NCI-H2029 (cell line): ENCODE results near the gene DOCK2.
A peak's percentile ranks its signal among the peaks of the same experiment; 100 is the strongest.

Experiments used
- DNase-seq: peaks from one replicate; lab custom pipeline; 2025; lab: John Stamatoyannopoulos, UW

DOCK2 gene

GRCh38 chr5:169908864-169909263 lies 271.8 kb downstream of the DOCK2 start:
- DNase-seq, result no peak

GRCh38 chr5:169909945-169910344 lies 272.9 kb downstream of the DOCK2 start:
- DNase-seq, result no peak

GRCh38 chr5:169910393-169910792 lies 273.3 kb downstream of the DOCK2 start:
- no peak for DNase-seq

- DNase-seq, result no peak
Observed at GRCh38 chr5:169911448-169912212, 274.6 kb downstream of the DOCK2 start.

- DNase-seq, result no peak
Observed at GRCh38 chr5:169913479-169913878, 276.4 kb downstream of the DOCK2 start.

GRCh38 chr5:169914766-169915165 lies 277.7 kb downstream of the DOCK2 start:
- DNase-seq, result no peak

GRCh38 chr5:169917500-169917899 lies 280.4 kb downstream of the DOCK2 start:
- no peak for DNase-seq

GRCh38 chr5:169918228-169918627 lies 281.2 kb downstream of the DOCK2 start:
- DNase-seq, result no peak

GRCh38 chr5:169920474-169920873 lies 283.4 kb downstream of the DOCK2 start:
- no peak for DNase-seq

GRCh38 chr5:169921384-169921783 lies 284.3 kb downstream of the DOCK2 start:
- no peak for DNase-seq

GRCh38 chr5:169921949-169922348 lies 284.9 kb downstream of the DOCK2 start:
- DNase-seq, result no peak

- DNase-seq, result no peak
Observed at GRCh38 chr5:169922474-169922873, 285.4 kb downstream of the DOCK2 start.

GRCh38 chr5:169923988-169924387 lies 286.9 kb downstream of the DOCK2 start:
- no peak for DNase-seq

- peak; percentile 48 for DNase-seq
Observed at GRCh38 chr5:169933127-169933526, 296.1 kb downstream of the DOCK2 start.

- DNase-seq, result no peak
Observed at GRCh38 chr5:169933616-169934015, 296.5 kb downstream of the DOCK2 start.

GRCh38 chr5:169934990-169935389 lies 297.9 kb downstream of the DOCK2 start:
- DNase-seq, result no peak

GRCh38 chr5:169935762-169936161 lies 298.7 kb downstream of the DOCK2 start:
- no peak for DNase-seq

GRCh38 chr5:169938439-169938838 lies 301.4 kb downstream of the DOCK2 start:
- no peak for DNase-seq

- no peak for DNase-seq
Observed at GRCh38 chr5:169939731-169940130, 302.7 kb downstream of the DOCK2 start.

GRCh38 chr5:169941542-169941941 lies 304.5 kb downstream of the DOCK2 start:
- DNase-seq, result no peak

GRCh38 chr5:169942181-169942580 lies 305.1 kb downstream of the DOCK2 start:
- DNase-seq, result no peak

- no peak for DNase-seq
Observed at GRCh38 chr5:169943026-169943425, 306.0 kb downstream of the DOCK2 start.

- DNase-seq, result no peak
Observed at GRCh38 chr5:169944115-169944514, 307.0 kb downstream of the DOCK2 start.
